Naive B cell (primary cell): Measurements from ENCODE around the gene CCNY. TPM values are rescaled to one million over a fixed set of nuclear protein-coding genes. Genes with fewer than 3 reads are reported as not detected.
A peak's percentile ranks its signal among the peaks of the same experiment; 100 is the strongest.

Experiments
- ATAC-seq, 2 donors: fragments of 150-1000 bp; cut with Tn5 transposase; 2 replicates each; pipeline ENCODE4 v1.10.0; 2021; ENCODE audit warnings: low read depth in 2 of 2, mild to moderate bottlenecking in 2 of 2, moderate library complexity in 2 of 2
- DNase-seq: peaks from one replicate; pipeline ENCODE4 v3.0.0; 2022
- H3K27ac Mint-ChIP-seq, 6 donors: one replicate each; pipeline ENCODE4 v1.8.0; 2020 to 2022; ENCODE audit warnings: mild to moderate bottlenecking in 6 of 6, mixed read lengths in 6 of 6, moderate library complexity in 5 of 6, inconsistent platforms in 2 of 6
- H3K27me3 Mint-ChIP-seq, 3 donors: one replicate each; pipeline ENCODE4 v1.8.0; 2021 to 2022; ENCODE audit warnings: mixed read lengths in 3 of 3, mild to moderate bottlenecking in 1 of 3
- H3K36me3 Mint-ChIP-seq, 2 donors: one replicate each; pipeline ENCODE4 v1.8.0; 2020 to 2022; ENCODE audit warnings: mixed read lengths in 2 of 2, inconsistent platforms in 1 of 2, mild to moderate bottlenecking in 1 of 2
- H3K4me1 Mint-ChIP-seq, 3 donors: one replicate each; pipeline ENCODE4 v1.8.0; 2020 to 2022; ENCODE audit warnings: mixed read lengths in 3 of 3, inconsistent platforms in 1 of 3, mild to moderate bottlenecking in 1 of 3, moderate library complexity in 1 of 3
- H3K4me3 Mint-ChIP-seq, 8 donors: one replicate each; pipeline ENCODE4 v1.8.0; 2020 to 2022; ENCODE audit warnings: mild to moderate bottlenecking in 8 of 8, mixed read lengths in 8 of 8, moderate library complexity in 8 of 8, inconsistent platforms in 2 of 8
- H3K9me3 Mint-ChIP-seq, 7 donors: one replicate each; pipeline ENCODE4 v1.8.0; 2020 to 2022; ENCODE audit warnings: mixed read lengths in 7 of 7, mild to moderate bottlenecking in 5 of 7, inconsistent platforms in 2 of 7, moderate library complexity in 1 of 7
- polyA plus RNA-seq, 6 donors: library from polyadenylated mRNA; unstranded; fragments of 300-500 nt; fragmentation: Illumina TruSeq; gene quantifications; one replicate each; pipeline ENCODE4 v1.2.3, GENCODE V29; 2021; ENCODE audit warnings: low read depth in 6 of 6

CCNY gene
- polyA plus RNA-seq, 6 donors from 2014 or later: 9.4 to 27.7 (median 13.6) TPM

GRCh38 chr10:35578618-35578956 lies 242.3 kb downstream of the CCNY start:
- H3K4me3 Mint-ChIP-seq: no peak overlapping the region
- H3K36me3 Mint-ChIP-seq: peaks cover 5 to 9% of the 10 kb centered on the region in 2 donors
- H3K27ac Mint-ChIP-seq: peak overlapping the region in 1 of 6 donors; percentile 22
- peaks cover 0 to 3% (median 0%) of the 10 kb centered on the region in 3 donors for H3K4me1 Mint-ChIP-seq
- peaks cover 0 to 4% (median 0%) of the 10 kb centered on the region in 7 donors for H3K9me3 Mint-ChIP-seq
- peaks cover 0 to 4% (median 0%) of the 10 kb centered on the region in 3 donors for H3K27me3 Mint-ChIP-seq
- no peak for DNase-seq
- no peak for ATAC-seq

- Mint-ChIP-seq H3K9me3 (peaks cover 0 to 4% (median 0%) of the 10 kb centered on the region in 7 donors), H3K4me1 (peaks cover 0 to 3% (median 0%) of the 10 kb centered on the region in 3 donors), H3K27ac (no peak overlapping the region), H3K27me3 (peaks cover 0 to 4% (median 0%) of the 10 kb centered on the region in 3 donors), H3K4me3 (no peak overlapping the region), H3K36me3 (peaks cover 5 to 9% of the 10 kb centered on the region in 2 donors)
- ATAC-seq: no peak
- no peak for DNase-seq
These were observed 242.8 kb downstream of the CCNY start for GRCh38 chr10:35579116-35579515.

- ATAC-seq: no peak
- peaks cover 0 to 3% (median 0%) of the 10 kb centered on the region in 3 donors for H3K4me1 Mint-ChIP-seq
- H3K27ac Mint-ChIP-seq: peak overlapping the region in 1 of 6 donors; percentile 71
- peaks cover 5 to 9% of the 10 kb centered on the region in 2 donors for H3K36me3 Mint-ChIP-seq
- no peak for DNase-seq
- H3K9me3 Mint-ChIP-seq: peaks cover 0 to 4% (median 0%) of the 10 kb centered on the region in 7 donors
- H3K4me3 Mint-ChIP-seq: no peak overlapping the region
- H3K27me3 Mint-ChIP-seq: peaks cover 0 to 4% (median 0%) of the 10 kb centered on the region in 3 donors
These were observed 243.6 kb downstream of the CCNY start for GRCh38 chr10:35579726-35580422.

DNA sequence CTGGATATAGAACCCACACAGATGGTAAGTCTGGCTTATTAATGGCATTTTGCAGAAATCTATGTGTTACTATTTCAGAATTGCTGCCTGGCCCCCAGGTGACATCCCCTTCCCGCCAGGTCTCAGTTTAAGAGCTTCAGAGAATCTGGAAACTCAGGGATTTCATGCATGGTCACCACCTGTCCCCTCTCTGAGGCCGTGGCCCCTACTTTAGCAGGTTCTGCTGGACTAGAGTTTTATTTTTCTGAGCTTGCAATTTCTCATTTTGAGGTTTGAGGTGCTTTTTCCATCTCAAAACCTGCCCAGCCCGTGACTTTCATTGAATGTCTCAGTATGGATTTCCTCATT lies 244.1 kb downstream of the CCNY start:
- DNase-seq: no peak
- Mint-ChIP-seq H3K4me1 (peaks cover 0 to 1% (median 1%) of the 10 kb centered on the region in 3 donors), H3K27me3 (peaks cover 0 to 9% (median 5%) of the 10 kb centered on the region in 3 donors), H3K27ac (no peak overlapping the region), H3K4me3 (no peak overlapping the region), H3K9me3 (peaks cover 0 to 4% (median 0%) of the 10 kb centered on the region in 7 donors), H3K36me3 (peaks cover 2 to 4% of the 10 kb centered on the region in 2 donors)
- no peak for ATAC-seq

GRCh38 chr10:35581655-35582054 lies 245.3 kb downstream of the CCNY start:
- Mint-ChIP-seq H3K9me3 (peaks cover 0 to 4% (median 0%) of the 10 kb centered on the region in 7 donors), H3K27ac (peak overlapping the region in 1 of 6 donors; percentile 44), H3K36me3 (no peaks in the 10 kb centered on the region), H3K27me3 (peaks cover 6 to 11% (median 9%) of the 10 kb centered on the region in 3 donors), H3K4me1 (peaks cover 0 to 2% (median 0%) of the 10 kb centered on the region in 3 donors), H3K4me3 (no peak overlapping the region)
- no peak for DNase-seq
- ATAC-seq: no peak

GRCh38 chr10:35584946-35585345 lies 248.6 kb downstream of the CCNY start:
- ATAC-seq (no peak), DNase-seq (no peak)
- peak overlapping the region in 2 of 6 donors; percentile 56 to 81 for H3K27ac Mint-ChIP-seq
- peaks cover 0 to 5% (median 2%) of the 10 kb centered on the region in 7 donors for H3K9me3 Mint-ChIP-seq
- H3K27me3 Mint-ChIP-seq: peaks cover 14 to 29% (median 22%) of the 10 kb centered on the region in 3 donors
- no peaks in the 10 kb centered on the region for H3K36me3 Mint-ChIP-seq
- no peak overlapping the region for H3K4me3 Mint-ChIP-seq
- peaks cover 0 to 2% (median 0%) of the 10 kb centered on the region in 3 donors for H3K4me1 Mint-ChIP-seq

DNA sequence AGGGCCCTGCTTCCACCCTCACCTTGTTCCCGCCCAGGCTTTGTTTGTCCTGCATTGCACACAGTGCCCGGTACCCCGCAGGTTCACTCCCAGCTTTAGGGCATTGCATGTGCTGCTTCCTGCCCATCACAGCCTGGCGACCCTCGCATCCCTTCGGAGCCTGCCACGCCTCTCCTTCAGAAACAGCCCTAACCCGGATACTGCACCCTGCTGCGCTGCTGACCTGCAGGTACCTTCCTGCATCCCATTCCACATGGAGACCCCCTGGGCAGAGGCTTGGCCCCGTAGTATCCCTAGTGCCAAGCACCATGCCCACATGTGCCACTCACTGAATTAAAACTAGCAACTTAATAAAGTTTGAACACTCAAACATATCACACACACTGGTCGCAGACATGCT lies 249.0 kb downstream of the CCNY start:
- DNase-seq (no peak), ATAC-seq (no peak)
- peaks cover 0 to 6% (median 2%) of the 10 kb centered on the region in 7 donors for H3K9me3 Mint-ChIP-seq
- H3K27ac Mint-ChIP-seq: peak overlapping the region in 1 of 6 donors; percentile 56
- peaks cover 0 to 2% (median 0%) of the 10 kb centered on the region in 3 donors for H3K4me1 Mint-ChIP-seq
- H3K4me3 Mint-ChIP-seq: no peak overlapping the region
- H3K36me3 Mint-ChIP-seq: no peaks in the 10 kb centered on the region
- H3K27me3 Mint-ChIP-seq: peaks cover 14 to 29% (median 22%) of the 10 kb centered on the region in 3 donors

DNA sequence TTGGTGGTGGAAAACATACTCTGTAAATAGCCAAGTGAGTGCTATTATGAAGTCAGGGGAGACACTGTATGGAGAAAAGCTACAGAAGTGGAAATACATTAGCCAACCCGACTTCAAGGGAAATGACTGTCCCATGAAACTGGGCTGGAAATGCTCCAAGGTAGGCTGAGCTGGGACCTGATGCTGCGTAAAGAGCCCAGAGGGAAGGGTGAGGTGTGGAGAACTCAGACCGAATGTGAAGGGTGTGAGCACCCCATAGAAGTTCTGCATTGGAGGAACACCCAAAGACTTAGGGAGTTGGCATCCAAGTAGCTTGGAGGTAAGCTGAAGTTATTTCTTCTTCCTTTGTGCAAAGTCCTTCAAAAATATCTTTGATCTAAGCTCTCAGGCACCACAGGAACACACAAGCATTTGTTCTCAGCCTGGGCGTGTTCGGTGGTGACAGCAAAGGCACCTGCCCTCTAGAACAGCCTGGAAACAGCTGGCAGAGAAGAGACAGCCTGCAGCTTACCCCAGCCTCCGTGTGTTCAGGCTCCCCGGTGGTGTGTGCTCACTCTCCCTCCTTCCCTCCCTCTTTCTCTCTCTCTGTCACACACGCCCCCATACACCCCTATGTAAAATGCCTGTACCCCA lies 249.7 kb downstream of the CCNY start:
- H3K4me3 Mint-ChIP-seq: no peak overlapping the region
- no peak for ATAC-seq
- no peak overlapping the region for H3K27ac Mint-ChIP-seq

DNA sequence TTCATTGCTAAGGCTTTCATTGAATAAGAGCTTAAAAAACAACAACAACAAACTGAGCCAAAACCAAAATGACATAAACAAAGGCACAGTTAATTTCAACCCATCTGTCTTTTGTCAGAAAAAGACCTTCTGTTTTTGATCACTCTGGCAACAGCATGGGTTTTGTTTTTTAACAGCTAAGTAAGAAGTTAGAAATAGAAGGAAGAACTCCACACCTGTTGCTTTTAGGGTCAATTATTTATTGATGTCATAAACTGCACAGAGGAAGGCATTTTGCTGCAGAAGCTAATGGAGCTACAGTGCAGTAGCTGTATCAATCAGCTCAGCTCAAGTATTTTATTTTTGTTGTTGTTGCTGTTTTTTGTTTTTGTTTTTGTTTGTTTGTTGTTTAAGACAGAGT lies 252.5 kb downstream of the CCNY start:
- DNase-seq: no peak
- no peak overlapping the region for H3K27ac Mint-ChIP-seq
- peaks cover 14 to 42% (median 31%) of the 10 kb centered on the region in 3 donors for H3K27me3 Mint-ChIP-seq
- peaks cover 0 to 5% (median 0%) of the 10 kb centered on the region in 3 donors for H3K4me1 Mint-ChIP-seq
- no peak for ATAC-seq
- no peak overlapping the region for H3K4me3 Mint-ChIP-seq
- H3K9me3 Mint-ChIP-seq: peaks cover 5 to 36% (median 25%) of the 10 kb centered on the region in 7 donors
- peaks cover 5 to 17% of the 10 kb centered on the region in 2 donors for H3K36me3 Mint-ChIP-seq

More for the DNA sequence above, 249.7 kb downstream of the CCNY start:
- Mint-ChIP-seq H3K4me1 (peaks cover 0 to 2% (median 0%) of the 10 kb centered on the region in 3 donors), H3K36me3 (peaks cover 5 to 6% of the 10 kb centered on the region in 2 donors), H3K9me3 (peaks cover 4 to 12% (median 7%) of the 10 kb centered on the region in 7 donors), H3K27me3 (peaks cover 14 to 34% (median 22%) of the 10 kb centered on the region in 3 donors)
- no peak for DNase-seq

GRCh38 chr10:35592441-35592840 lies 256.1 kb downstream of the CCNY start:
- ATAC-seq: no peak
- peaks cover 0 to 4% (median 0%) of the 10 kb centered on the region in 3 donors for H3K4me1 Mint-ChIP-seq

DNA sequence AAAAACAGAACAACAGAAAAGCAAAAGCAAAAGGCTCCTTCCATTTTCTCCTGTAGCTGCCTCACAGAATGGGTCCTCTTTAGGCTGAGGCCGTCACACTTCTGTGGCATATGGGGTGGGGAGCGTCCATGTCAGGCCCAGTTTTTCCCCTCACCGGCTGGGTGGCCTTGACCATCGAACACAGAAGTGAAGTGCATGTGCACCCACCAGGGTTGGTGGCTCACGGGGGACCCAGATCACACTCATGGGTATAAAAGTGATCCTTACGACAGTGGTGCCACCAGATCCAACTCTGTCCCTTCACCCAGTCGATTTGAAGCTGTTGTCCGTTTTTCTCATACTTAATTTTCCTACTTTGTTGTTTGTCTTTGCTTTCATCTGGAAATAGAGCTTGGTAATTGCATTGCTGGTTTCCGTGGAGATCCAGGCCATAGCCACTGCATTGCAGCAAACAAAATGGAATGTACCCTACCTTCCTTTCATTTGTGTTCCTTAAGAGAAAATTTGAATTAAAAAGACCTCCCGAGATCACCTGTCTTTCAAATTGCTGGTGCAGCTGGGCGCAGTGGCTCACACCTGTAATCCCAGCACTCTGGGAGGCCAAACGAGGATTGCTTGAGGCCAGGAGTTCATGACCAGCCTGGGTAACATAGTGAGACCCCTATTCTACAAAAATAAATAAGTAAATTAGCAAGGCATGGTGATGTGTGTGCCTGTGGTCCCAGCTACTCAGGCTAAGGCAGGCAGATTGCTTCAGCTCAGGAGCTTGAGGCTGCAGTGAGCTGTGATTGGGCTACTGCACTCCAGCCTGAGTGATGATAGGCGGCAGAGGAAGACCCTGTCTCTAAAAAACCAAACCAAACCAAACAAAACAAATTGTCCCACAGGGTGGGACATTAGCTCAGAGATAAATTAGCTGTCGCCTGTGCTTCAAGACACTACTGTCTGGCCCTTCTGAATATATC lies 258.1 kb downstream of the CCNY start:
- no peak for ATAC-seq
- H3K36me3 Mint-ChIP-seq: peaks cover 5 to 17% of the 10 kb centered on the region in 2 donors
- H3K4me1 Mint-ChIP-seq: peaks cover 0 to 4% (median 0%) of the 10 kb centered on the region in 3 donors
- H3K27ac Mint-ChIP-seq: peak overlapping the region in 1 of 6 donors; percentile 66
- H3K27me3 Mint-ChIP-seq: peaks cover 8 to 30% (median 21%) of the 10 kb centered on the region in 3 donors
- H3K9me3 Mint-ChIP-seq: peaks cover 9 to 35% (median 24%) of the 10 kb centered on the region in 7 donors
- no peak overlapping the region for H3K4me3 Mint-ChIP-seq
- no peak for DNase-seq

More at GRCh38 chr10:35592441-35592840, 256.1 kb downstream of the CCNY start:
- H3K4me3 Mint-ChIP-seq: no peak overlapping the region
- DNase-seq: no peak
- no peak overlapping the region for H3K27ac Mint-ChIP-seq
- H3K9me3 Mint-ChIP-seq: peaks cover 9 to 36% (median 25%) of the 10 kb centered on the region in 7 donors
- peaks cover 5 to 17% of the 10 kb centered on the region in 2 donors for H3K36me3 Mint-ChIP-seq
- H3K27me3 Mint-ChIP-seq: peaks cover 5 to 30% (median 27%) of the 10 kb centered on the region in 3 donors

DNA sequence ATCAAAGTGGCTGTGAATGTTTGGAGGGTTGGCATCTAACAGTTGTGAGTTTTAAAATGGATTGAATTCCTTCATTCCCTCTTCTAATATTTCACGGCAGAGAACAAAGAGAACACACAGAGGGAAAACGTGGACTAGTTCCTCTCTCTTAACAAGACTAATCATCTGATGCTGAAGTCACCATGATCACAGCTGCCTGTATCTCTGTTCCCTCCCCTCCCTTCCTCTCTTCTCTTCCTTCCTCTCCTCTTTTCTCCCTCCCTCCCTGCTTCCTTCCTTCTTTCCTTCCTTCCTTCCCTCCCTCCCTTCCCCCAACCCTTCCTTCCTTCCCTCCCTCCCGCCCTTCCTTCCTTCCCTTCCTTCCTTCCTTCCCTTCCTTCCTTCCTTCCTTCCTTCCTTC lies 258.8 kb downstream of the CCNY start:
- H3K9me3 Mint-ChIP-seq: peaks cover 9 to 34% (median 25%) of the 10 kb centered on the region in 7 donors
- H3K27ac Mint-ChIP-seq: peak overlapping the region in 1 of 6 donors; percentile 66
- H3K4me3 Mint-ChIP-seq: no peak overlapping the region
- H3K36me3 Mint-ChIP-seq: peaks cover 5 to 17% of the 10 kb centered on the region in 2 donors
- DNase-seq (no peak), ATAC-seq (no peak)
- H3K27me3 Mint-ChIP-seq: peaks cover 9 to 36% (median 28%) of the 10 kb centered on the region in 3 donors
- peaks cover 0 to 4% (median 0%) of the 10 kb centered on the region in 3 donors for H3K4me1 Mint-ChIP-seq
